HepG2 (cell line): Measurements from ENCODE around the gene YPEL3. TPM values are rescaled to one million over a fixed set of nuclear protein-coding genes. Genes with fewer than 3 reads are reported as not detected.

ENCODE experiments used
- CBFB ChIP-seq: sonication (generic); formaldehyde crosslinking; IDR thresholded peaks from 2 replicates; pipeline ENCODE4 v1.4.0; 2020; ENCODE audit warnings: missing genetic modification reagents
- ELF3 ChIP-seq: IDR thresholded peaks from 2 replicates; pipeline ENCODE4 v1.6.1; 2016; ENCODE audit warnings: missing genetic modification reagents, missing compliant biosample characterization
- ERF ChIP-seq: IDR thresholded peaks from 2 replicates; pipeline ENCODE4 v1.6.1; 2018; ENCODE audit warnings: missing biosample characterization, missing genetic modification reagents
- HDAC2 ChIP-seq: sonication (generic); formaldehyde crosslinking; IDR thresholded peaks from 2 replicates; pipeline ENCODE4 v1.4.0; 2020; ENCODE audit warnings: missing genetic modification reagents
- KLF13 ChIP-seq: sonication (generic); formaldehyde crosslinking; IDR thresholded peaks from 2 replicates; pipeline ENCODE4 v1.4.0; 2020; ENCODE audit warnings: mild to moderate bottlenecking, missing genetic modification reagents
- NCOA2 ChIP-seq: sonication (generic); formaldehyde crosslinking; IDR thresholded peaks from 2 replicates; pipeline ENCODE4 v1.8.0; 2022; ENCODE audit warnings: inconsistent platforms
- SAP130 ChIP-seq: IDR thresholded peaks from 2 replicates; pipeline ENCODE4 v1.6.1; 2016; ENCODE audit warnings: low read depth
- SIN3B ChIP-seq: fragments of 150-350 bp; IDR thresholded peaks from 2 replicates; pipeline ENCODE4 v1.6.1; 2014; ENCODE audit warnings: low read length
- SMAD1 ChIP-seq: sonication (generic); formaldehyde crosslinking; IDR thresholded peaks from 2 replicates; pipeline ENCODE4 v1.4.0; 2020; ENCODE audit warnings: missing genetic modification reagents, low read depth, mild to moderate bottlenecking, borderline replicate concordance
- YEATS4 ChIP-seq: sonication (generic); formaldehyde crosslinking; IDR thresholded peaks from 2 replicates; pipeline ENCODE4 v1.4.0; 2020; ENCODE audit warnings: missing genetic modification reagents, borderline replicate concordance
- ZIK1 ChIP-seq: sonication (generic); formaldehyde crosslinking; IDR thresholded peaks from 2 replicates; pipeline ENCODE4 v1.5.0; 2020; ENCODE audit warnings: mild to moderate bottlenecking, low read depth, missing genetic modification reagents, borderline replicate concordance
- ZNF24 ChIP-seq: fragments of 450-650 bp; IDR thresholded peaks from 2 replicates; pipeline ENCODE4 v1.6.1; 2017; ENCODE audit warnings: antibody characterized with exemption, mild to moderate bottlenecking
- ZNF276 ChIP-seq: sonication (generic); formaldehyde crosslinking; IDR thresholded peaks from 2 replicates; pipeline ENCODE4 v1.4.0; 2020; ENCODE audit warnings: mild to moderate bottlenecking, low read depth, missing genetic modification reagents
- ZNF543 ChIP-seq: sonication (generic); formaldehyde crosslinking; IDR thresholded peaks from 2 replicates; pipeline ENCODE4 v1.4.0; 2020; ENCODE audit warnings: mild to moderate bottlenecking, missing genetic modification reagents
- ZNF574 ChIP-seq: sonication (generic); formaldehyde crosslinking; IDR thresholded peaks from 2 replicates; pipeline ENCODE4 v1.4.0; 2020; ENCODE audit warnings: missing genetic modification reagents
- ZNF768 ChIP-seq: sonication (generic); formaldehyde crosslinking; IDR thresholded peaks from 2 replicates; pipeline ENCODE4 v1.4.0; 2020; ENCODE audit warnings: missing genetic modification reagents
- ZNF878 ChIP-seq: sonication (generic); formaldehyde crosslinking; IDR thresholded peaks from 2 replicates; pipeline ENCODE4 v1.8.1; 2023; ENCODE audit warnings: mild to moderate bottlenecking, missing genetic modification reagents, moderate library complexity
- polyA plus RNA-seq, 8 experiments: library from polyadenylated mRNA; depleted of rRNA in 3 of 8; stranded (reverse) in 7 of 8; unstranded in 1 of 8; fragments of >200 nt; fragmentation: Illumina TruSeq in 4 of 8; extraction: Trizol in 4 of 8; gene quantifications; 2 replicates each; pipeline versions ENCODE4 v1.2.1 to v1.2.3, GENCODE V29; 2011 to 2016; ENCODE audit warnings: low read depth in 4 of 8, missing spikeins in 1 of 8, mixed read lengths in 1 of 8; ENCODE audit not compliant: insufficient read depth in 1 of 8
- total RNA-seq, 5 experiments: library from RNA; depleted of rRNA; stranded (reverse); fragments of >200 nt; fragmentation: Illumina TruSeq; extraction: Trizol; gene quantifications; 2 replicates each; pipeline ENCODE4 v1.2.3, GENCODE V29; 2016; ENCODE audit warnings: low read depth in 1 of 5

Gene YPEL3
- total and polyA plus RNA-seq, 2 of the 13 experiments (the other 11 are each of a cell fraction or from before 2014, with no cell fraction given) = 5.4 to 47.0 TPM

DNA sequence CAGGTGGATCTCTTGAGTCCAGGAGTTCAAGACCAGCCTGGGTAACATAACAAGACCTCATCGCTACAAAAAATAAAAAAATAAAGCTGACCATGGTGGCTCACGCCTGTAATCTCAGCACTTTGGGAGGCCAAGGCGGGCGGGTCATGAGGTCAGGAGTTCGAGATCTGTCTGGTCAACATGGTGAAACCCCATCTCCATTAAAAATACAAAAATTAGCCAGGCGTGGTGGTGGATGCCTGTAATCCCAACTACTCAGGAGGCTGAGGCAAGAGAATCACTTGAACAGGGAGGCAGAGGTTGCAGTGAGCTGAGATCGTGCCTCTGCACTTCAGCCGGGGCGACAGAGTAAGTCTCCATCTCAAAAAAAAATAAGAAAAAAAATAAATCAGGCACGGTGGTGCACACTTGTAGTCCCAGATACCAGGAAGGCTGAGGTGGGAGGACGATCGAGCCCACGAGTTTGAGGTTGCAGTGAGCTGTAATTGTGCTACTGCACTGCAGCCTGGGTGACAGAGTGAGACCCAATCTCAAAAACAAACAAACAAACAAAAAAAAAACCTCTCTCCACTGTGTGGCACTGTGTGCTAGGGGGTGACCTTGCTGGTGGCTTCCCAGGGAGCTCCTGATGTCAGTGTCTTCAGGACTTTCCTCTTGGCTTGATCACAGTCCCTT, 46.8 kb upstream of the YPEL3 start (continued):
- TF ChIP-seq HDAC2 (CRISPR knock-in tag) (peak; percentile 38; the same call in 1 of the 2 replicates), NCOA2 (CRISPR knock-in tag) (0 out of 2 replicates have a peak, but pooled peaks have one; percentile 44), ELF3 (CRISPR knock-in tag) (no peak), SMAD1 (CRISPR knock-in tag) (no peak), ZNF768 (no peak), YEATS4 (CRISPR knock-in tag) (peak; percentile 32; the same call in 1 of the 2 replicates), SAP130 (CRISPR knock-in tag) (peak; percentile 59), ZNF574 (CRISPR knock-in tag) (no peak; the same call in 1 of the 2 replicates), ERF (CRISPR knock-in tag) (no peak; the same call in 1 of the 2 replicates), CBFB (CRISPR knock-in tag) (no peak), ZNF543 (no peak), ZNF878 (CRISPR knock-in tag) (no peak), SIN3B (no peak), KLF13 (no peak), ZNF276 (no peak), ZIK1 (CRISPR knock-in tag) (no peak), ZNF24 (no peak)
